Measurements from ENCODE around the gene COLQ.

- no peak for TF ChIP-seq POLR2A (IDR thresholded peaks at IDR 0.05)
- no peak for TF ChIP-seq CTCF (IDR thresholded peaks at IDR 0.05)
- no peak for TF ChIP-seq EP300 (IDR thresholded peaks at IDR 0.05)
Observed at GRCh38 chr3:15403965-15404364, 117.5 kb downstream of the COLQ start.

Data from tibial nerve (tissue), 4 donors.